Stimulated activated CD8-positive, alpha-beta memory T cell treated with anti-CD3 and anti-CD28 coated beads, Interleukin-4, amount 100 ng/mL, for 48 hours (primary cell): ENCODE results near the gene VPS41.
"Not testable (repeated sequence)": the region's sequence is repeated elsewhere in the genome, so short reads cannot be mapped to it uniquely, and the experiment has no call there.

Experiments used
- DNase-seq: peaks from one replicate; pipeline ENCODE4 v3.0.0-alpha.2; 2020

The VPS41 gene

DNA sequence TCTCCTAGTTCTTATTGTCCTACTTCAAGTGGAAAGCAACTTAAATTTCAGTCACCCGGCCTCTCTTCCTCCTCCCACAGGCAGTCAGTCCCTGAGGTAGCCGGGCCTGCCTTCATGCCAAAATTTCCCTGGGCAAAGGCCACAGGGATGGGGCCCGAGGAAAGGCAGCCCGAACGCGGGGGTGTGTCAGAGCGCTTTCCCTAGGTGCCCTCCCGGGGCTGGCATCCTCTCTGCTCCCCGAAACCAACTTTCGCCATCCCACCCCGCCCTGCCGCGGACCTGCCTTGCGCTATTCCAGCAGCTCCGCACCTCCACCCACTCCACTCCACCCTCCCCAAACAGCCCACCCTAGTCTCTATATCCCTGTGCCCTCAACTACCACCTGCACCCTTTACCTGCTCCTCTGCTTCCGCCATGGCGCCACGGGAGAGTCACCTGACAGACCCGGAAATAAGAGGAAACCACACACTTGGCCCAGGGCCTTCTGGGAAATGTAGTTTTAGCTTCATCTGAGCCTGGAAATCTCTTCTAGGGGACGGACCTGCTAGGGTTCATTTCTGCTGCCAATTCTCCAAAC lies at the start of gene VPS41:
TSS of gene VPS41 (minus strand) at position 433 of the 577 bp plus-strand sequence. CDS start at position 416, 17 bp downstream.
- DNase-seq: peak; percentile 80

DNA sequence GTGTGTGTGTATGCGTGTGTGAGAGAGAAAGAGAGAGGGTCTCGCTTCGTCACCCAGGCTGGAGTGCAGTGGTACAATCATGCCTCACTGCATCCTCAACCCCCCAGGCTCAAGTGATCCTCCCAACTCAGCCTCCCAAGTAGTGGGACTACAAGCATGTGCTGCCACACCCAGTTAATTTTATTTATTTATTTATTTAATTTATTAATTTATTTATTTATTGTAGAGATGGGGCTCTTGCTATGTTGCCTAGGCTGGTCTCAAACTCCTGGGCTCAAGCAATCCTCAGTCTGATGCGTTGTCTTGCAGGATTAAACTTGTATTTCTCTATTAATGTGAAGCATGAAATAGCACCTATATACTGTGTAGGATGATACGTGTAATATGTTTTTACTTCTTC lies 46.9 kb upstream of the VPS41 start:
- no peak for DNase-seq

DNA sequence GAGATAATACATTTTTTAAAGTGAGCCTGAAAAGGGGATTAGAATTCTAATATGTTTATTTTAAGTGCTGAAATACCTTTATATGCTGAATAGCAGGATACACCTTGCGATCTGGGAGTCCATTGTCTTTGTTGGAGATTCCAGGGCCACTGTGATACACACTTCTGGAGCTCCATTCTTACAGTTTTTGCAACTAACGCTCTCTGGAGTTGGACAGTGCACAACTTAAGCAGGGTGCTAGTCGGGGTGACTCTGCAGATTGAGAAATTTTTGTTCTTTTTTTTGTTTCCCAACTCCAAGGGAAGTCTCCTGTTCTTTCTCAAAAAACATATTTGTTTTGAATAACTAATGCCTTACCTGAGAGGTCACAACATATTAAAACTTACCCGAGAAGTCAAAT lies 45.0 kb upstream of the VPS41 start:
- DNase-seq: no peak

DNA sequence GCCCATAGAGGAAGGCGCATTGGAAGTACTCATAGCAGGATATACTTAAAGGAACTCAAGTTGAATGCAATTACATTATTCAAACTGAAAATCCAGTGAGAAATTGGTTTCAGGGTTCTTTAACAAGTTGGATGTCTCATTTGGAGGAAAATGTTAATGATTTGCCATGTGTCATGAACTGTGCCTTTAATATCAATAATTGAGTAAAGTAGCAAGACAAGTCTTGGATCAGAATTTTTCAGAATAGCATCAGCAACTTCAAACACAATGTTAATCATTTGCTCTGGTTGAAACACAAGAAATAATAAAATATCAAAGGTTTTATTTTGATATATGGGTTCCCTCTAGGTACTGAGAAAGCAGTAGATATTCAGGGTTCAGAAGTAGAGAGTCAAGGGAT lies 44.2 kb upstream of the VPS41 start:
- DNase-seq: no peak

GRCh38 chr7:38951213-38951612 lies 42.2 kb upstream of the VPS41 start:
- DNase-seq: no peak

GRCh38 chr7:38950309-38950708 lies 41.3 kb upstream of the VPS41 start:
- no peak for DNase-seq

DNA sequence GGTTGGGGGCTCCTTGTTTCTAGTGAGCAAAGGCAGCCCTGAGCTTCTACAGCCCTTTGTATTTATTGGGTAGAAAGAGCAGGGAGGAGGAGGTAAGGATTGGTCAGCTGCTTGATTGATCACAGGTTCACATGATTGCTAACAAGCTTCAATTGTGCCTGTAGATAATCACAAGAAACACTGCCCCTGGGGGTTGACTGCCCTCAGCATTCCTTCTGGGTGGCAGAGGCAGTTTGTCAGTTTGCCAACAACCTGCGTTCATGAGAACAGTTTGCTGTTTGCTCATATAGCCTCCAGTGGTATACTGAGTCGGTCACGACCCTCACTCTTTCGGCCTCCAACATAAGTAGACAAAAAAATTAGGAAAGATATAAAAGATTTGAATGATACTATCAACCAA lies 38.5 kb upstream of the VPS41 start:
- DNase-seq: not testable (repeated sequence)

- no peak for DNase-seq
Observed at GRCh38 chr7:38942431-38943051, 33.5 kb upstream of the VPS41 start.

GRCh38 chr7:38940774-38941173 lies 31.8 kb upstream of the VPS41 start:
- no peak for DNase-seq

DNA sequence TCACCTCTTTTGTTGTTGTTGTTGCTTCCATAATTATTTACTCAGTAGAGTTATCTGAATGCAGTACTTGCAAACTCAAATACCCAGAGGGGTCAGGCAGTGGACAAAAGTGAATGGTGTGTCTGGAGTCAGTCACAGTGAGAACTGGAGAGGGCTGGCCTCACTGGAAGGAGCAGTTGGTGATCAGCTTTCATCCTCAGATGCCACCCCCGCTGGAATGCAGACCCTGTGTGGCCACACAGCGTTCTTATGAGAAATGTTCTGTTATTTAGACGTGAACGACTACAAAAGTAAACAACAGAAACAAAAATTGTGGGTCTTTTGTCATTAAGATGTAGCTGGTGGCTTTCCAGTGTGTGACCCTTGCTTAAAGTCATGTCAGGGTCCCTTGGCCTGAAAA lies 29.6 kb upstream of the VPS41 start:
- no peak for DNase-seq

DNA sequence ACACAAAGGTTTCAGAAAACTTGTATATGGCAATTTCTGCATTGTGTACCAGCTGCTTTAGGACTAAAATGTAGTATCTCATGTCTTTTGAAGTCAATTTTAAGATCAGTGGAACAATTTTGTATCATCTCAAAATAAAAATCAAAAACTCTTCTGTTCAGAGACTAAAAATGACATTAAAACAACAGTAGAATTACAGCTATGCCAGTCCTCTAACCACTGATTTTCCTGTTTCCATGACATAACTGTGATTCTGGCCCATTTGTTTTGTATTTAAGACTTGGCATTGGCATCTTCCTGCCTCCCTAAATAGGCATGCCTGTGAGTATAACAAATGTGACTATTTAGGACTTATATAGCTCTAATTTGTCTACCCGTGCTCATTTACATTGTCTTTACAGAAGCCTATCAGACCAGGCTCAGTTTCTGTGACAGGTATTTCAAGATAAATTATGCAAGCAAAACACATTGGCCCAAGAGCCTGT lies 29.1 kb upstream of the VPS41 start:
- no peak for DNase-seq

DNA sequence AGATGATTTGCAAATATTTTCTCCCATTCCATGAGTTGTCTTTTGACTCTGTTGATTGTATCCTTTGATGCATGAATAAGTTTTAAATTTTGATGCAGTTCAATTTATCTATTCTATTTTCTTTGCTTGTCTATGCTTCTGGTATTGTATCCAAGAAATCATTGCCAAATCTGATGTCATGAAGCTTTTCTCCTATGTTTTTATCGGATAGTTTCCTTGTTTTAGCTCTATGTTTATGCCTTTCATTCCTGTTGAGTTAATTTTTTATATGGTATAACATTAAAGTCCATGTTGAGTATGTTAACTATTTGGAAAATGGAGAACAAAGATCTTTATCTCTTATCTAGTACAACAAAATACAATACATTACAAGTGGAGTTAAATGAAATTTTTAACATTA lies 27.6 kb upstream of the VPS41 start:
- DNase-seq: no peak

GRCh38 chr7:38934536-38934935 lies 25.5 kb upstream of the VPS41 start:
- no peak for DNase-seq

- DNase-seq: no peak
Observed at GRCh38 chr7:38934051-38934450, 25.1 kb upstream of the VPS41 start.

- peak; percentile 79 for DNase-seq
Observed at GRCh38 chr7:38932509-38933168, 23.6 kb upstream of the VPS41 start.

GRCh38 chr7:38929460-38930171 lies 20.6 kb upstream of the VPS41 start:
- no peak for DNase-seq

DNA sequence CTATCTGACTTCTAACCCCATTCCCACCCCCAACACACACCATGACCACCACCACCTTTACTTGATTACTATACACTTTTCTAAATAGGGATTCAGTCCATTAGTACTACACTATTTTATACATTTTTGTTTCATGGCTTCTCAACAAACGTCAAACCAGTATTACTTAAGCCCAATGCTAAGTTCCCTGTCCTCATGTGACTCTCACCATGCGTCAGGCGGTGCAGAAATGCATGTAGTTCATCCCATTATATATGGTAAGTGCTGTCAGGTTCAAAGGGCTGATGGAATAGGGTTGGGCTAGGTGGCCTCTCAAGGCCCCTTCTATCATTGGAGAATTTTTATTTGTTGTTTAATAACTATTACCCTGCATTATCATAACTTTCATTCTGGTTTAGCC lies 19.5 kb upstream of the VPS41 start:
- DNase-seq: no peak

DNA sequence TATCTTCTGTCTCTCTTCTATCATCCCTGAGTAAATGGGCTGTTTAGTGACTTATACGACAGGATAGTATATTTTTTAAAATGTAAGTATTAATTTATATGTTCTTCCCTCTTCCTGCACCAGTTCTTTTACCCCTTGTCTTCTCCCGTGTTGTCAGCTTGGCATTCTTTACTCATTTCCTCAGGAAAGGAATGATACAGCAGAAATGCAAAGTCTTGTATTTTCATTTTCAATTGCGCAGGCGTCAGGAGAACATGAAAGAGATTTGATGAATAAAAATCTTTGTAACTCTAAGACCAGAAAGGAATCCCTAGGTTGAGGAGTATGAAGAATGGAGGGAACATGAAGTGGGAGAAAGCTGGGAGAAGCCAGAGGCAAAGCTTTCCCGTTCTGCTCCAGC lies 18.8 kb upstream of the VPS41 start:
- no peak for DNase-seq

- no peak for DNase-seq
Observed at GRCh38 chr7:38920731-38921130, 11.7 kb upstream of the VPS41 start.

DNA sequence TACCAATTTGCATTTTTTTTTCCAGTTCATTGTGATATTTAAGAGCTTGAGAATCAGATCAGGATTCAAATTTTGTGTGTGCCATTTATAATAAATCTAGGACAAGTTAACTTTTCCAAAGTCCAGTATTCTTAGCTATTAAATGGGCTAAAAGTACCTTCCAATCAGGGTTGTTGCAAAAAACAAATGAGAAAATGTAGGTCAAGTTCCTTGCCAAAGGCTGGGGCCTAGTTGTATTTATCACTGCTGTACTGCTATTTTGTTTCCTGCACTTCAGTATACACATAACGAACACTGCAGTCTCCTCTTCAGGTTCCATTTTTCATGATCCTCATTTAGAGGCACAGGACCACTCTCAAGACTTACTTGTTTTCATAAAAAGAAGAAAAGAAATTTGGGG lies 7.4 kb upstream of the VPS41 start:
- DNase-seq: no peak

DNA sequence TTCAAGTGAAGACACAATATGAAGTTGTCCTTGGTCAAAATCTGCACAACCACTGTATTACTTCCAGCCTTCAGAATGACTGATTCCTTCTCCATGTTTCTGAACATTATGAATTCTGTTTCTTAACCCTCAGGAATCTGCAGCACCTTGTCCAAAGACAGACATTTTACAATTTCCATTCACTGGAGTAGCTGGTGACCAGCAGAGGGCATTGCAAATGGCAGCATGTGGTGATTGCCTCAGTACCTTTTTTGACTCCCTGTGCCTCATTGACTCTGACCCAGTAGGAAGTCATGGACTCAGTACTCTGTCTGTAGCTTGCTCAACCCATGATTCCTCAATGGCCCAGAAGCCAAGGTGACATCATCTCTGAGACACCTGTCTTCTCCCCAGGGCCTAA lies 879 bp upstream of the VPS41 start:
- no peak for DNase-seq

DNA sequence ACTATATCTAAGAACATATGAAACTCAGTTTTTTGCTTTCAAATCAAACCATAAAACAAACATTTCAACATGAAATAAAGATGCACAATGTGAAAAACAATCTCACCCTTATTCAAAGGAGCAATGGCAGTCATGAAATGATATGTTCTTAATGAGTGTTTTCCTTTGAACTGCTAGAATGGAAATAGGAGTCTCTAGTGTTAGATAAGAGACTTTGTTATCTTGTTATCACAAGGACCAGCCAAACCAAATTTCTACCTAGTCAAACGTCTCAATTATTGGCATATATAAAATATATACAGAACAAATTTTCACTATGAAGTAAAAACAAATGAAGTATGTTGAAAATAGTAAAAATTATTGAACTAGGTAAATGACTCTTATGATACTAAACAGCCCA lies 1.2 kb downstream of the VPS41 start:
- no peak for DNase-seq

GRCh38 chr7:38907066-38907465 lies 1.9 kb downstream of the VPS41 start:
- no peak for DNase-seq
